Eye (tissue), 1 donor: ENCODE data around the gene TAS2R40.
A peak's percentile ranks its signal among the peaks of the same experiment; 100 is the strongest.
"Not testable (repeated sequence)": the region's sequence is repeated elsewhere in the genome, so short reads cannot be mapped to it uniquely, and the experiment has no call there.

Experiments used
- DNase-seq: peaks from one replicate; pipeline ENCODE4 v3.0.0-alpha.2; 2015

The TAS2R40 gene

GRCh38 chr7:143221737-143222136, at the start of gene TAS2R40:
TAS2R40 (plus strand) TSS chr7:143222037; CDS start chr7:143222079, 42 bp downstream.
- DNase-seq: no peak

- no peak for DNase-seq
Observed at GRCh38 chr7:143172354-143172753, 49.5 kb upstream of the TAS2R40 start.

- DNase-seq: no peak
Observed at GRCh38 chr7:143176128-143176527, 45.7 kb upstream of the TAS2R40 start.

GRCh38 chr7:143177374-143178119, 44.3 kb upstream of the TAS2R40 start:
- DNase-seq: no peak

- not testable (repeated sequence) for DNase-seq
Observed at GRCh38 chr7:143180771-143181170, 41.1 kb upstream of the TAS2R40 start.

- no peak for DNase-seq
Observed at GRCh38 chr7:143181349-143181748, 40.5 kb upstream of the TAS2R40 start.

- no peak for DNase-seq
Observed at GRCh38 chr7:143183024-143183423, 38.8 kb upstream of the TAS2R40 start, which contains the start of gene TAS2R39. TAS2R39 (plus strand) TSS chr7:143183419; CDS start chr7:143183419, 0 bp downstream.

- no peak for DNase-seq
Observed at GRCh38 chr7:143185551-143185950, 36.3 kb upstream of the TAS2R40 start.

GRCh38 chr7:143188994-143189393, 32.8 kb upstream of the TAS2R40 start:
- DNase-seq: no peak

- no peak for DNase-seq
Observed at GRCh38 chr7:143193880-143194279, 28.0 kb upstream of the TAS2R40 start.

GRCh38 chr7:143199040-143199439, 22.8 kb upstream of the TAS2R40 start:
- DNase-seq: no peak

GRCh38 chr7:143202161-143202560, 19.7 kb upstream of the TAS2R40 start:
- no peak for DNase-seq

GRCh38 chr7:143203386-143203785, 18.5 kb upstream of the TAS2R40 start:
- peak; percentile 39 for DNase-seq

- no peak for DNase-seq
Observed at GRCh38 chr7:143205560-143206293, 16.1 kb upstream of the TAS2R40 start.

- no peak for DNase-seq
Observed at GRCh38 chr7:143210541-143210940, 11.3 kb upstream of the TAS2R40 start.

- not testable (repeated sequence) for DNase-seq
Observed at GRCh38 chr7:143213478-143213877, 8.4 kb upstream of the TAS2R40 start.

GRCh38 chr7:143214789-143215679, 6.8 kb upstream of the TAS2R40 start:
- DNase-seq: peak; percentile 96

- no peak for DNase-seq
Observed at GRCh38 chr7:143216151-143216550, 5.7 kb upstream of the TAS2R40 start.

- DNase-seq: no peak
Observed at GRCh38 chr7:143216686-143217085, 5.2 kb upstream of the TAS2R40 start.

GRCh38 chr7:143217806-143218205, 4.0 kb upstream of the TAS2R40 start:
- DNase-seq: no peak

GRCh38 chr7:143221286-143221685, 551 bp upstream of the TAS2R40 start:
- no peak for DNase-seq

GRCh38 chr7:143222782-143223181, 945 bp downstream of the TAS2R40 start:
- DNase-seq: no peak

- DNase-seq: no peak
Observed at GRCh38 chr7:143223784-143224183, 1.9 kb downstream of the TAS2R40 start.
